Effector CD4-positive, alpha-beta T cell (primary cell): ENCODE results near the gene ACOXL.
"Not testable (repeated sequence)": the region's sequence is repeated elsewhere in the genome, so short reads cannot be mapped to it uniquely, and the experiment has no call there.

Experiments
- DNase-seq: peaks from one replicate; pipeline ENCODE4 v3.0.0-alpha.2; 2020

The ACOXL gene

GRCh38 chr2:111045236-111045635 lies 312.9 kb downstream of the ACOXL start:
- not testable (repeated sequence) for DNase-seq

- DNase-seq: no peak
Observed at GRCh38 chr2:111045771-111046444, 313.5 kb downstream of the ACOXL start.

GRCh38 chr2:111046670-111047069 lies 314.3 kb downstream of the ACOXL start:
- DNase-seq: no peak

- no peak for DNase-seq
Observed at GRCh38 chr2:111048856-111049768, 316.7 kb downstream of the ACOXL start.

- no peak for DNase-seq
Observed at GRCh38 chr2:111049792-111050640, 317.6 kb downstream of the ACOXL start.

GRCh38 chr2:111050701-111051376 lies 318.5 kb downstream of the ACOXL start:
- DNase-seq: no peak

GRCh38 chr2:111052621-111053020 lies 320.2 kb downstream of the ACOXL start:
- no peak for DNase-seq

GRCh38 chr2:111053266-111053665 lies 320.9 kb downstream of the ACOXL start:
- DNase-seq: no peak

- DNase-seq: no peak
Observed at GRCh38 chr2:111053825-111054515, 321.6 kb downstream of the ACOXL start.

GRCh38 chr2:111054791-111055691 lies 322.7 kb downstream of the ACOXL start:
- no peak for DNase-seq

- DNase-seq: no peak
Observed at GRCh38 chr2:111055735-111056134, 323.4 kb downstream of the ACOXL start.

GRCh38 chr2:111057045-111057444 lies 324.7 kb downstream of the ACOXL start:
- no peak for DNase-seq

- DNase-seq: no peak
Observed at GRCh38 chr2:111057721-111058120, 325.3 kb downstream of the ACOXL start.

- DNase-seq: no peak
Observed at GRCh38 chr2:111058264-111058663, 325.9 kb downstream of the ACOXL start.

- no peak for DNase-seq
Observed at GRCh38 chr2:111061191-111061590, 328.8 kb downstream of the ACOXL start.

GRCh38 chr2:111062417-111062816 lies 330.0 kb downstream of the ACOXL start:
- no peak for DNase-seq

GRCh38 chr2:111066062-111066593 lies 333.8 kb downstream of the ACOXL start:
- DNase-seq: no peak

GRCh38 chr2:111068435-111069058 lies 336.2 kb downstream of the ACOXL start:
- no peak for DNase-seq

GRCh38 chr2:111069722-111070121 lies 337.3 kb downstream of the ACOXL start:
- no peak for DNase-seq

GRCh38 chr2:111071600-111072171 lies 339.3 kb downstream of the ACOXL start:
- no peak for DNase-seq
